IPS-15b (cell line): ENCODE measurements around the gene CGNL1.
A peak's percentile ranks its signal among the peaks of the same experiment; 100 is the strongest.

Experiments
- H3K27me3 ChIP-seq: one replicate; pipeline ENCODE4 v1.6.1; 2013; ENCODE audit warnings: low read length; ENCODE audit not compliant: control insufficient read depth, insufficient read depth
- H3K36me3 ChIP-seq: one replicate; pipeline ENCODE4 v1.6.1; 2013; ENCODE audit warnings: low read length; ENCODE audit not compliant: control insufficient read depth, insufficient read depth
- H3K4me1 ChIP-seq: one replicate; pipeline ENCODE4 v1.6.1; 2013; ENCODE audit warnings: mild to moderate bottlenecking, low read length; ENCODE audit not compliant: control insufficient read depth, insufficient read depth
- H3K4me3 ChIP-seq: one replicate; pipeline ENCODE4 v1.5.1; 2013; ENCODE audit warnings: low read depth, low read length
- H3K9ac ChIP-seq: one replicate; pipeline ENCODE4 v1.6.1; 2013; ENCODE audit warnings: low read depth, mild to moderate bottlenecking, low read length
- H3K9me3 ChIP-seq: one replicate; pipeline ENCODE4 v1.6.1; 2013; ENCODE audit warnings: mild to moderate bottlenecking, low read length; ENCODE audit not compliant: control insufficient read depth, insufficient read depth

The CGNL1 gene

GRCh38 chr15:57591237-57591821 is 215.0 kb downstream of the CGNL1 start:
- Histone ChIP-seq H3K36me3 (no peaks in the 10 kb centered on the region), H3K9ac (no peak overlapping the region), H3K27me3 (peaks cover 26% of the 10 kb centered on the region), H3K9me3 (no peaks in the 10 kb centered on the region), H3K4me1 (no peaks in the 10 kb centered on the region), H3K4me3 (peak overlapping the region; percentile 66)

DNA sequence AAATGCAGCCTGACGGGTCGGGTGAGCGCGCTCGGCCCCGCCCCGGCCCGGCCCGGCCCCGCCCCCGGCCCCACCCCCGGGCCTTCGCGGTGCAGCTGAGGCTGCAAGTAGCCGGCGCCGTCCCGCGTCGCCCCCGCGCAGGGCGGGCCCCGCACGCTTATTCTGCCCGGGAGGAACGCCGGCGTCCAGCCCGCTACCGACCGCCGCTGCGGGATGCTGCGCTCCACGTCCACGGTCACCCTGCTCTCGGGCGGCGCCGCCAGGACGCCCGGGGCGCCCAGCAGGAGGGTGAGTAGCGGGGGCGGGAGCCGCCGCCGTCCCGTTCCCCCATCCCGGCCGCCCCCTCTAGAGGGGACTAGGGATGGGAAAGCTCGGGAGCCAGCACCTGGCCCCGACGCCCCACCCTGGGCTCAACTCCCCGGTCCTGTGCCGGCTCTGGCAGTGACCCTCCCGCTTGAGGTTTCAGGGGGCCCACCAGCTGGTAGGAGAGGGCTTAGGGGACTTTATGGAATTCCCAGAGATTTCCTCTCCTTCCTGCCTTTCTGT is 215.6 kb downstream of the CGNL1 start, which contains the start of gene MYZAP:
Gene MYZAP (plus strand): TSS at position 83 of the 546 bp plus-strand sequence. CDS start 131 bp downstream, at position 214.
- Histone ChIP-seq H3K4me1 (no peaks in the 10 kb centered on the region), H3K9ac (no peak within 1 kb of the TSS), H3K27me3 (peaks cover 26% of the 10 kb centered on the region), H3K9me3 (no peaks in the 10 kb centered on the region), H3K4me3 (peak within 1 kb of the TSS; percentile 66), H3K36me3 (no peaks in the 10 kb centered on the region)

GRCh38 chr15:57592426-57592825 is 216.1 kb downstream of the CGNL1 start:
- Histone ChIP-seq H3K36me3 (no peaks in the 10 kb centered on the region), H3K27me3 (peaks cover 26% of the 10 kb centered on the region), H3K9me3 (no peaks in the 10 kb centered on the region), H3K4me3 (peak overlapping the region; percentile 66), H3K9ac (no peak overlapping the region), H3K4me1 (no peaks in the 10 kb centered on the region)

GRCh38 chr15:57592836-57593420 is 216.6 kb downstream of the CGNL1 start:
- Histone ChIP-seq H3K9ac (no peak overlapping the region), H3K9me3 (no peaks in the 10 kb centered on the region), H3K27me3 (peaks cover 26% of the 10 kb centered on the region), H3K4me3 (no peak overlapping the region), H3K4me1 (no peaks in the 10 kb centered on the region), H3K36me3 (no peaks in the 10 kb centered on the region)

- Histone ChIP-seq H3K9ac (no peak overlapping the region), H3K4me1 (peaks cover under 1% of the 10 kb centered on the region), H3K4me3 (no peak overlapping the region), H3K36me3 (no peaks in the 10 kb centered on the region), H3K9me3 (no peaks in the 10 kb centered on the region), H3K27me3 (peaks cover 23% of the 10 kb centered on the region)
Observed at GRCh38 chr15:57594479-57594878, 218.2 kb downstream of the CGNL1 start.

DNA sequence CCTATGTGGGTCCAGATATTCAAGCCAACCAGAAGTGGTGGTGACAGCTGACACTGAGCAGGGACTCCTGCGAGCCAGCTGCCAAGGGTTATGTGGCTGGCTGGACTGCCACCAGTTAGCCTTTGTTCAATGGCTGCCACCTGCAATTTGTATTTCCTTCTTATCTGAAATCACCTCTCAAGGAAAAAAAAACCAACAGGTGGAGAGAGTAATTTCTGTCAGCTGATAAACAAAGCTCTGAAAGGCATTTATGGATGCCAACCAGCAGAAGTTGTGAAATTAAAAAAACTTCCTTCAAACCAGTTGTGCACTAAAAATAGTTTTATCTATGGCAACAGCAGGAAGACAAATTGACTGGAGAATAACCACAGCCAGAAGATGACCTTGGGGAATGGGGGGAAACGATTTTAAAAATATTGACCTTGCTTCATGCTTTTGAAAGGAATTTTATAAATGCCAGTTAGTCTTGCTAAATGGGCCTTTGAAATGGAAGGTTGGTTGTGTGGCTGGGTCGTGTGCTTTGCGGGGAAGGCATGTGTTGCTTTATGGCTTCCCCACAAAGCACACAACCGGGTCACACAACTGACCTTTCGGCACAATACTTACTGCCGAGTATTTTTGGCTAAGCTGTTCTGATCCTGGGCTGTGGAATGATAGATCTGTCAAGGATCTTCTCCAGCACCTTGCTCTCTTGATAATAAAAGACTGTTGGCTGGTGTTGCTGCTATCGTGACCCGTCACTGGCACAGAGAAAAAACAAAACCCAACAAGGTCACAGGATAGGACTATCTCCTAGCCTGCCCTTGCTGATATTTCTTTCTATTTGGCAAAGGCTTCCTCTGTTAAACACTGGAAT is 218.9 kb downstream of the CGNL1 start:
- H3K27me3 ChIP-seq, result peaks cover 20% of the 10 kb centered on the region
- no peaks in the 10 kb centered on the region for H3K36me3 ChIP-seq
- peaks cover 4% of the 10 kb centered on the region for H3K4me1 ChIP-seq
- H3K9me3 ChIP-seq, result no peaks in the 10 kb centered on the region
- H3K4me3 ChIP-seq, result no peak overlapping the region
- H3K9ac ChIP-seq, result no peak overlapping the region

GRCh38 chr15:57596301-57596855 is 220.1 kb downstream of the CGNL1 start:
- H3K4me1 ChIP-seq, result peaks cover 4% of the 10 kb centered on the region
- H3K27me3 ChIP-seq, result peaks cover 10% of the 10 kb centered on the region
- H3K36me3 ChIP-seq, result no peaks in the 10 kb centered on the region
- H3K9me3 ChIP-seq, result no peaks in the 10 kb centered on the region
- no peak overlapping the region for H3K4me3 ChIP-seq
- H3K9ac ChIP-seq, result no peak overlapping the region

GRCh38 chr15:57596978-57597377 is 220.7 kb downstream of the CGNL1 start:
- Histone ChIP-seq H3K4me3 (no peak overlapping the region), H3K4me1 (peaks cover 4% of the 10 kb centered on the region), H3K9ac (no peak overlapping the region)

DNA sequence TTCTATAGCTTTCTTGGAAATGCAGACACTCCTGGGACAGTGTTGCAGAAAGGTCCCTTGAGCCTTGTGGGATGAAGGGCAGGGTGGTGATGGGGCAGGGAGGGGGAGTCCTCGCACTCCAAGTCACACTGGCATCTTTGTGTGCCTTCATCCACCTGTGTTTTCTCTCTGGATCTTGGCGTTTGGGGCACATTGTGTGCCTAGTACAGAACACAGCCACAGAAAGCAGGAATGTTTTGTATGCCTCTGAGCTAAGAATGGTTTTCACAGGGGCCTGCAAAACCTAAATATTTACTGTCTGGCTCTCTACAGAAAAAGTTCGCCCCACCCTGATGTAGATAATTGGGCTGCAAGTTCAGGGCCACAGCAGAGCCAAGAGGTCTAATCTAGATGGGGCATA is 221.1 kb downstream of the CGNL1 start:
- Histone ChIP-seq H3K9me3 (no peaks in the 10 kb centered on the region), H3K36me3 (no peaks in the 10 kb centered on the region), H3K4me3 (no peak overlapping the region), H3K27me3 (peaks cover 6% of the 10 kb centered on the region), H3K9ac (no peak overlapping the region), H3K4me1 (peaks cover 4% of the 10 kb centered on the region)

More at GRCh38 chr15:57596978-57597377, 220.7 kb downstream of the CGNL1 start:
- no peaks in the 10 kb centered on the region for H3K9me3 ChIP-seq
- H3K27me3 ChIP-seq, result peaks cover 10% of the 10 kb centered on the region
- H3K36me3 ChIP-seq, result no peaks in the 10 kb centered on the region

GRCh38 chr15:57598346-57598745 is 222.0 kb downstream of the CGNL1 start:
- no peaks in the 10 kb centered on the region for H3K9me3 ChIP-seq
- no peaks in the 10 kb centered on the region for H3K27me3 ChIP-seq
- no peak overlapping the region for H3K4me3 ChIP-seq
- no peaks in the 10 kb centered on the region for H3K36me3 ChIP-seq
- peaks cover 4% of the 10 kb centered on the region for H3K4me1 ChIP-seq
- no peak overlapping the region for H3K9ac ChIP-seq

DNA sequence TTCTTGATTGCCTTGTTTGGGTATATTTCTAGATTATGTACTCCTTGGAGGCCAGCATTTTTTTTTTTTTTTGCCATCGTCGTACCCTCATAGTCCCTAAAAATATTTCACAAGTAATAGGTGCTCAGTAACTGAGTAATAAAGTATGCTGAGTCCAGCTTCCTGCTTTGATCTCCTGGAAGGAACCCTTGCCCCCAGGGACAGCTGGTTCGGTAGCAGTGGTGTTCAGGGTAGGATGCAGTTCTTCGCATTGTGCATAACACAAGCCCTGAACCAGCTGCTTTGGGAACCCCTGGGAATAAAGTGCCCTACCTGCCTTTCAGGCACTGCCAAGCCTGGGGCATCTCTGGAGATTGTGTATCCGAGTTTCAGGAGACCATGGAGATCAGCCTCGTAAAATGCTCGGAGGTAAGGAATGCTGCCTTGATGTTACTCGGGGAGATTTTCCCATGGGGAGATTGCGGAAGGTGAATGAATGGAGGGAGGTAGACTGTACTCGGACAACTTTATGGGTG is 223.0 kb downstream of the CGNL1 start:
- Histone ChIP-seq H3K9ac (no peak overlapping the region), H3K9me3 (no peaks in the 10 kb centered on the region), H3K27me3 (no peaks in the 10 kb centered on the region), H3K4me1 (peaks cover 4% of the 10 kb centered on the region), H3K4me3 (no peak overlapping the region), H3K36me3 (no peaks in the 10 kb centered on the region)
